Non-pigmented ciliary epithelial cell (primary cell): ENCODE measurements around the gene SNORC.
"Not testable (repeated sequence)": the region's sequence is repeated elsewhere in the genome, so short reads cannot be mapped to it uniquely, and the experiment has no call there.

Experiments
- DNase-seq: peaks from one replicate; pipeline ENCODE4 v3.0.0-alpha.2; 2010; ENCODE audit warnings: low read depth

SNORC gene

DNA sequence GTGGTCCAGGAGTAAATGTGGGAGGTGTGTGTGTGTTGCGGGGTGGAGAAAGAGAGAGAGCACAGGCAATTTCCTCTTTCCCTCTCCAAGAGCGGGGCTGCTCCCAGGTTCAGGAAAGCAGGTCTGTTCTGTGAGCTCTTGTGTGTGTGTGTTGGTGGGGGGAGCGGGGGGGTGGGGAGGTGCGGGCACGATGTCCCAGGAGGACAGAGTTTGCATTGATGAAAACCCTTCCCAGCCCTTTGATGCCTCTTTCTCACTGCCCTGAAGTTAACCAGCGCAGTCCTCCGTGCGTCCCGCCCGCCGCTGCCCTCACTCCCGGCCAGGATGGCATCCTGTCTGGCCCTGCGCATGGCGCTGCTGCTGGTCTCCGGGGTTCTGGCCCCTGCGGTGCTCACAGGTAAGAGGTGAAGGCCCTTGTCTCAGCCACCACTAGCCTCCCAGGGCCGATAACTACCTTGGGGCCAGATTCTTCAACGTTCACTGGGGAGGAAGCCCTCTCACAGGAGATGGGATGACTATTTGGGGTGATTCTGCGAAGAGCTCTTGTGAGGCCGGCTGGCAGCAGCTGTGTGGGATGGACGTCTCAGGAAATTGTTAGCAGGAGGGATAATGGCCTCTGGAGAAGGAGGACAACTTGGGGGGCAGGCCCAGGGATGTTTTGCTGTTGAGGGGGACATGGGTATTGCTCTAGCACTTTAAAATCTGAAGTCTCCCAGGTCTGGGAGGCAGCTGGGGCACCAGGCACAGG lies at the start of gene SNORC:
TSS of gene SNORC (plus strand) at position 247 of the 748 bp plus-strand sequence. CDS start at position 325, 78 bp downstream.
- no peak for DNase-seq

DNA sequence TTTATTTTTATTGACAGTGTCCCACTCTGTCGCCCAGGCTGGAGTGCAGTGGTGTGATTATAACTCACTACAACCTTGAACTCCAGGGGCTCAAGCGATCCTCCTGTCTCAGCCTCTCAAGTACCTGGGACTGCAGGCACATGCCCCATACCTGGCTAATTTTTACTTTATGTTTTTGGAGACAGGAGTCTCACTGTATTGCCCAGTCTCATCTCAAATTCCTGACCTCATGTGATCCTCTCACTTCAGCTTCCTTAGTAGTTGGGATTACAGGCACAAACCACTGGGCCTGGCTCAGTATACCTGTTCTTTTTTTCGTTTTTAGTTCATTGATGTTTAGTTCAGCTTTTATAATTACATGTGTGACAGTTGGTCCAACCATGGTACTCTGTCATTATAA lies 40.1 kb upstream of the SNORC start:
- DNase-seq, result no peak

DNA sequence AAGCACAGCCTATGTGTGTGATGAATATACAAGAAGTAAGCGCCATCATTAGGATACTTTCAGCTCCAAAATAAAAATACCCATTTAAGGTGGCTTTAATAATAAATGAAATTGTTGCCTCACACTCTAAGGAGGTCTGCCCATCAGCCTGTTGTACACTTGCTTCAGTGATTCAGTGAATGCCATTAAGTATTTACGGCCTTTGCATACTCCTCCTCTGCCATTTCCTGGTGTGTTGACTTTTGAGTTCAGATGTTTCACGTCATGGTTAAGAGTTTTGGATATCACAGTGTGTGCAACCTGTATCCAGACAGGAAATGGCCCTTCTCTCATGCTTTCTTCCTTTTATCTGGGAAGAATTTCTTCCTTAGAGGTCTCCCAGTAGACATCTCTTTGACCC lies 38.6 kb upstream of the SNORC start:
- no peak for DNase-seq

GRCh38 chr2:232833830-232834229 lies 36.2 kb upstream of the SNORC start:
- no peak for DNase-seq

GRCh38 chr2:232835687-232836208 lies 34.3 kb upstream of the SNORC start:
- no peak for DNase-seq

DNA sequence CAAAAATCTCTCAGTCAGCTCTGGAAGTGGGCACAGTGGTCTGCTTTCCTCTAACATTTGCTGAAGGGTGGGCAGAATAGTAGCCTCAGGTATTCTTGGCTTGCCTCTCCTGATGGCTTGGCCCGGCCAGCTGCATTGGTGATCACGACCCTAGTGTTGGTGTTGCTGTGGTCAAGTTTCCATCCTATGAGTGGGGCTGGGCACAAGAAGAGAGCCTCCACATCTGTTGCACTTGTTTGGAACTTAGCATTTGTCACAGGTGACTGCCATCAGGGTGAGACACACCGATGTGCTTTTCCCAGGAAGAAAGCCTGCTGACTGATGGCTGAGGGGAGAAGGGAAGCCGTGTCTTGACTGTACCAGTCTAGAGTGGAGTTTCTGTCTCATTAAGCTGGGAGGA lies 33.1 kb upstream of the SNORC start:
- DNase-seq, result no peak

DNA sequence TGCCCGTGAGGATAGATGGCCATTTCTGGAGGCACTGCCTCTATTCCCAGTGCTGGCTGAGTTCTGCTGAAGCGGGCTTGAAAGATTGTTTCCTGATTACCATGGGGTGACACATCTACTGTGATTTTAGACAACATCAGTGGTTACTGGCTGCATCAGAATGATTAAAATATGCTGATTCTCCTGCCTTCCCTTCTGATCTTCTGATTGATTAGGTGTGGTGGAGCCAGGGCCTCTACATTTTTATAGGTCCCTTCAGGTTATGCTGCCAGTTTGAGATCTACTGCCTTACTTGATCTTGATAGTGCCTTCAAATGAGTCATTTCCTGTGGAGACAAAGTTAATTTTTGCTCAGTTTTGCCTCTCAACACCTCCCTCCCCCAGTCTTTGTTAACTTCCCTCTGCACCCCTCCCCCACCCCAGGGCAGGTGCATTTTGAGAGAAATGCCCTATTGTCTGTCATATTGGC lies 31.6 kb upstream of the SNORC start:
- no peak for DNase-seq

- no peak for DNase-seq
These were observed 30.5 kb upstream of the SNORC start for GRCh38 chr2:232839411-232840079.

GRCh38 chr2:232842689-232843088 lies 27.4 kb upstream of the SNORC start:
- no peak for DNase-seq

DNA sequence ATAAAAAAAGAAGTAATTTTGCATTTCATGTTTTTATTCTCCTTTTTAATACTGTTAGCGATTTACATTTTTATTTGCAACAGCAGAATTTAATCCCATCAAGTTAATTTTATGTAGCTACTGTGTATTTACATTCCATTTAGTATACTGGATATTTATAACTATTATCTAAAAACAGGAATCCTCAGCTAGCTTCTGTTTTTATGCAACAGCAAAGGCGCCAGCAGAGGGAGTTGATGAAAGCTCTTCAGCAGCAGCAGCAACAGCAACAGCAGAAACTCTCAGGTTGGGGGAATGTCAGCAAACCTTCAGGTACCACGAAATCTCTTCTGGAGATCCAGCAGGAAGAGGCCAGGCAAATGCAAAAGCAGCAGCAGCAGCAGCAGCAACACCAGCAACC lies 26.2 kb upstream of the SNORC start:
- DNase-seq, result no peak

GRCh38 chr2:232846055-232846454 lies 24.0 kb upstream of the SNORC start:
- DNase-seq, result no peak

- DNase-seq, result no peak
These were observed 20.0 kb upstream of the SNORC start for GRCh38 chr2:232850039-232850438.

GRCh38 chr2:232852081-232852480 lies 18.0 kb upstream of the SNORC start:
- not testable (repeated sequence) for DNase-seq

GRCh38 chr2:232852676-232853075 lies 17.4 kb upstream of the SNORC start:
- no peak for DNase-seq

DNA sequence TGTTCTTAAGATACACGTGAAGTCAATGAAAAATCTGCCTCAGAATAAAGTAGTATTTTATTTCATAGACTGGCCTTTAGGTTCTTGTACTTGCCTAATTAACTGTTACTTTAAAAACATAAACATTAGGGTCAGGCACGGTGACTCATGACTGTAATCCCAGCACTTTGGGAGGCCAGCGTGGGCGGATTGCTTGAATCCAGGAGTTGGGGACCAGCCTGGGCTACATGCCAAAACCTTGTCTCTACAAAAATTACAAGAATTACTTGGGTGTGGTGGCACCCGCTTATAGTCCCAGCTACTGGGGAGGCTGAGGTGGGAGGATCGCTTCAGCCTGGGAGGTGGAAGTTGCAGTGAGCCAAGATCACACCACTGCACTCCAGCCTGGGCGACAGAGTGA lies 16.0 kb upstream of the SNORC start:
- DNase-seq, result peak; percentile 80

GRCh38 chr2:232857158-232857563 lies 12.9 kb upstream of the SNORC start:
- DNase-seq, result no peak

- DNase-seq, result no peak
These were observed 10.6 kb upstream of the SNORC start for GRCh38 chr2:232859385-232859916.

DNA sequence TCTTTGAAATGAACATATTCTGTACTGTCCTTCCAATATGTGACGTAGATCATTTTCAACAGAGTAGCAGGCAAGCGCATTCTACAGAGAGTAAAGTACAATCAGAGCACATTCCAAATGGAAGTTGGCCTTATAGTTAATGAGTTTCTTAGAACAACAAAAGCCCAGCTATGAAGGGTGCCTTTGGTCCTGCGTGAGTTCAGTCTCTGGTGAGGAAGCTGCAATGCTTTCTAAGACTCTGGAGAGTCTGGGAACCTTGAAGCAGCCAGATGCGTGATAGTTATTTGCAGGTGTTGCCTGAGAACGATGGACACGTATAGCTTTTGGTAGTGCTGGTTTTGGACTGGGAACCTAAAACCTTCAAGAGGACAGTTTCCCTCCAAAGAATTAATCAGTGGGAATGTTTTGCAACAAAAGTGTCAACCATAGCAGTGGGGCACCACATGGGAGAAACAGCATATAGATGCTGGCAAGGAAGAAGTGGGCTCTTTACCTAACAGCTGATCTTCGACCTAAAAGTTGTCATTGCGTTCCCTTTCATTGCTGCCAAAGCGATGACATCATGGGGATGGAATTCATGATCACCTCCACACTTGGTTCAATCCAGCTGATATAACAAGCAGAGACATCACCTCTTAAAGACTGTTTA lies 9.3 kb upstream of the SNORC start:
- no peak for DNase-seq

- no peak for DNase-seq
These were observed 8.7 kb upstream of the SNORC start for GRCh38 chr2:232861353-232861752.

GRCh38 chr2:232863996-232864395 lies 6.1 kb upstream of the SNORC start:
- DNase-seq, result no peak

DNA sequence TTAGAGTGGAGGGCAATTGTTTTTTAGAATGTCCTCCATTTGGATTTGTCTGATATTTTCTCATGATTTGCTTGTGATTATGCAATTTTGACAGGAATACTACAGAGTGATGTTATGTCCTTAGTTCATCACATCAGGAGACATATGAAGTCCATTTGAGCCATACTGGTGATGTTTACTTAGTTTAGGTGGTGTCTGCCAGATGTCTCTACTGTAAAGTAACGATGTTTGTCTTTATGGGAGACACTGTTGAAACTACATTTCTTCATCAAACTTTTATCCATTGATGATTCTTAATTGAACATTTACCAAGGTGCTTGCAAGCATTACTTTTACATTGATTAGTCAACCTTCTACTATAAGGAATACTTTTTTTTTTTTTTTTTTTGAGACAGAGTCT lies 4.9 kb upstream of the SNORC start:
- DNase-seq, result no peak

DNA sequence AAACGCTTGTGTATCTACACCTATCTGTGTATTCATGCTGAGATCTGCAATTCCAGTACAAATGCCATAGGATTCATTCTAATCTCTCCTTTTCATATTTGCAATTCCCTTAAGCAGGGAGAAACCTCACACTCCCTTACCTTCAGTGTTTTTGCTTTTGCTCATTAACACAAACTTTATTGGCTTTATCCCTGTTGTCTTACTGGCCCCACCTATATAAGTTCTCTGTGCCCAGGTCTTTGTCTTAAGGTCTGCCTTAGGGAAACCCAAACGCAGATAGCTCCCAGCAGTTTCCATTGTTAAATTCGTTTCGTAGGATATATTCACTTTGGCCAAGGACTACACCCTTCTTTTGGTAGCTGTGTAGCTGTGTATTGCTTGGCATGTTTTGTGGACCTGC lies 4.0 kb upstream of the SNORC start:
- DNase-seq, result no peak
